Fibroblast of skin of right biceps (primary cell): Measurements from ENCODE around the gene KCNJ14.
"Not testable (repeated sequence)": the region's sequence is repeated elsewhere in the genome, so short reads cannot be mapped to it uniquely, and the experiment has no call there.

Source experiments
- DNase-seq: peaks from one replicate; pipeline ENCODE4 v3.0.0-alpha.2; 2013

The KCNJ14 gene

DNA sequence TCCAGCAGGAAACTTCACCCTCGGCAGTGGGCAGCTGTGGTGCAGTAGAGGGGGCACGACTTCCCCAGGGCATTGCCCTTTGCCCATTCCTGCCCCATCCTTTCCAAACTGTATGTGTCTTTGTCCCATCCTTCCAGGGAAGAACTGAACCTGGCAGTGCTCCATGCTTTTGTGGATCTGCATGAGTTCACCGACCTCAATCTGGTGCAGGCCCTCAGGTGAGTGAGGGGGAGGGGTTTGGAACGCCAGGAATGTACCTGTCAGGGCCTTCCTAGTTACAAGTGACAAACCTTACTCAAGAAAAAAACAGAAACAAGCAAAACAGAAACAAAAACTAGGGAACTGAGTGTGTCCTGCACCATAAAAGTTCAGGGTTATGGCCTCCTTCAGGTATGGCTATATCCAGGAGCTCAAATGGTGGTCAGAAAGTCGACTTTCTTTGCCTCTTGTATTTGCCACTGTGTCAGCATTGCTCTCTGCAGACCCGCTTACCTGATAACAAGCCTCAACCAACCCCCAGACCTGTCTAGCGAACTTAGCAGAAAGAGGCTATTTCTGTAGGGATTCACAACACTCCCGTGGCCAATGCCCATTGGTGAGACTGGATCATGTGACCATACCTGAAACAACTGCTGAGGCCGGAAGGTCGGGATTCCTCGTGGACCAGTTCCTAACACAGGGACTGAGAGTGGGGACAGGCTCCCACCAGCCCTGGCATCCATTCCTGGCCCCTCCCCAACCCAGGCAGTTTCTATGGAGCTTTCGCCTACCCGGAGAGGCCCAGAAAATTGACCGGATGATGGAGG is 18.0 kb downstream of the KCNJ14 start:
- no peak for DNase-seq

DNA sequence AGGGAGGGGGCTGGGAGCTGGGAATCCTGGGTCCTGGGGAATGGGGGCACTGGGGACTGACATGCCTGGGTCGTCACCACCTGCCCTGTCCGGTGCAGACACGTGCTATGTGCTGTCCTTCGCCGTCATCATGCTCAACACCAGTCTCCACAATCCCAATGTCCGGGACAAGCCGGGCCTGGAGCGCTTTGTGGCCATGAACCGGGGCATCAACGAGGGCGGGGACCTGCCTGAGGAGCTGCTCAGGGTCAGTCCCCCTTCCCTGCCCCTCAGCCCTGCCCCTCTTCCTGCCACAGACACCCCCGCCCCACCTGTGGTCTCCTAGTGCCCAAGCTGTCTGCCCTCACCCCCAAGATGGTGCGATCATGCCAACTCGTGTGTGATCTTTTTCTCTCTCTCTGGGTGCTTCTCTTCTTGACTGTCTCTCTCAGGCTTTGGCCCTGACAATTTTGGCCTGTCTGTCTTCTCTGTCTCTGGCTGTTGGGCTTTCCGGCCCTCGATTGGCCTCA is 18.8 kb downstream of the KCNJ14 start:
- DNase-seq: no peak

DNA sequence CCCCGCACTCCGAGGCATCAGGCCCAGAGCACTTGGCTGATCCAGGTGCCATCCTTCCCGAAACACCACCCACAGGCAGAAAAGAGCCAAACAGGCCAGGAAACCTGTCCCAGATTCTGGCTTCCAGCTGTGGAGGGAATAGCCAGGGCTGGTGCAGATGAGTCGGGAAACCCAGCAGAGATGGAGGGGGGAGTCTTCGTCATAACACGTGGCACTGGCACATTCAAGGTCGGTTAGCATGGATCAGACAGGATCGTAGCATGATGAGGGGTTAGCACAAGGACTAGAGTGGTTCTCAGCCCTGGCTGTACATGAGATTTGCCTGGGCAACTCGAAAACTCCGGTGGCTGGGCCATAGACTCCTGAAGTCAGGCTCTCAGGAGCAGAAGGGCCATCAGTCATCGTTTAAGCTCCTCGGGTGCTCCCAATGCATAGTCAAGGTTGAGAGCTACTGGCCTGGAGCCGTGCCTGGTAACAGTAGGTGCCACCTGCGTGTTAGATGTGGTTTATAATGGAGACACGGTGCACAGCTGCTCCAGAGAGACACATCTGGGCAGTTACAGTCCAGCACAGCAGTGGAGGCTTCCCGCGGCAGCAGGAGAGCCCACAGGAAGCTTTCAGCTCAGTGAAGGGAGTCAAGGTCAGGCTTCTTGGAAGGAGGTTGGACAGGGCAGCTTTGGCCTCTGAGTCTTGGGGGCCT is 20.1 kb downstream of the KCNJ14 start:
- DNase-seq: no peak

DNA sequence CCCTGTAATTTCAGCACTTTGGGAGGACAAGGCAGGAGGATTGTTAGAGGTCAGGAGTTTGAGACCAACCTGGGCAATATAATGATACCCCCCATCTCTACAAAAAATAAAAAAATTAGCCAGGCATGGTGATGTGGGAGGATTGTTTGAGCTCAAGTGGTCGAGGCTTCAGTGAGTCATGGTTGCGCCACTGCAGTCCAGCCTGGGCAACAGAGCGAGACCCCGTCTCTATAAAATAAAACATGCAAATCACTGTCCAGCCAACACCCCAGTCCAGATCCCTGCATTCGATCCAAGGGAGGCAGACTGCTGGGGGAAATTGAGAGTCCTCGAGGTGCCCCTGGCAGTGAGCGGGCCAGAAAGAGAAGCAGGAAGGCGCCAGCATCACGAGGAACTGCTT is 20.8 kb downstream of the KCNJ14 start:
- DNase-seq: no peak

DNA sequence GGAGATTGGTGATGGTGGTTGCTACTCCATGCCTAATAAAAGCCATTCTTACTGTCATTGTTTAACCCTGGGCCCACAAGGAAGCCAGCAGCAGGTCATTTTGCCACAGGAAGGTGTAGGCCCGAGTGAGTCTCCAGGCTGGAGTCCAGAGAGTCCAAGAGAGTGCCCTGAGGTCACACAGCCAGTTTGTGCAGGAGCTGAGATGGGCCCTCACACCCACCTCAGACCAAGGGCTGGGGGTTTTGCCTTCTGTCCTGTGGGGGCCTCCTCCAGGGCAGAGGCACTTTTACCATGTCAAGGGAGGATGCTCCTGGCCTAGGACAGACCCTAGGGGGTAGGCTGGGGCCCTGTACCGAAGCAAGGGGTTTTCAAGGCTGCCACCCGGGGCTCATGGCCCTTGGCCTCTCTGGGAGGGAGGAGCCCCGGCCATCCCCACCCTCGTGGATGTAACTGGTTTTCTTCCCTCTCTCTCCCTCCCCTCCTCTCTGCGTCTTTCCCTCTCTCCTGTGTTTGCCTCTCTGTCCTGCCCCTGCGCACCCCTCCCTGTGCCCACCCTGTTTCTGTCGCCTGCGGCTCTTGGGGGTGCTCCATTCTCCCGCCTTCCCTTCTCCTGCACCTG is 21.8 kb downstream of the KCNJ14 start:
- DNase-seq: no peak

DNA sequence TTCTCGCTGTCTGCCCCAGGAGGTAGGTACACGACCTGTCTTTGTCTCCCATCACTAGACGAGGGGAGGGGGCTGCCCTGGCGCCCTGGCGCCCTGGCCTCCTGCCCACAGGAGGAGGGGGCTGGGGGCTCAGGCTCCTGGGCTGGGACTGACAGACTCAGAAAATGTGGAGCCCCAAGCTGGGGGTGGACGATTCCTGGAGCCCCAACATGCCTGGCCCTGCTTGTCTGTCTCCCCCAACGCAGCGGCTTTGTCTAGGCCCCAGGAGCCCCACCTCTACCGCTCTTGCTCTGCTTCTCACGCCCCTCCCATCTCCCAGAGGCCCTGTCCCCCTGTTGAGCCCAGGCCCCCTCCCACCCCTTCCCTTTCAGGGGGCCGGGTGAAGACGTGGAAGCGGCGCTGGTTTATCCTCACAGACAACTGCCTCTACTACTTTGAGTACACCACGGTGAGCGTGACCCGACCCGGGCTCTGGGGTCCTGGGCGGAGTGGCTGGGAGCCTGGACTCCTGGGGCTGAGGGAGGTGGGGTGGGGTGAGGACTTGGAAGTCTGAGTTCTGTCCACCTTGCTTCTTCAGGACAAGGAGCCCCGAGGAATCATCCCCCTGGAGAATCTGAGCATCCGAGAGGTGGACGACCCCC is 22.4 kb downstream of the KCNJ14 start:
- DNase-seq: no peak

DNA sequence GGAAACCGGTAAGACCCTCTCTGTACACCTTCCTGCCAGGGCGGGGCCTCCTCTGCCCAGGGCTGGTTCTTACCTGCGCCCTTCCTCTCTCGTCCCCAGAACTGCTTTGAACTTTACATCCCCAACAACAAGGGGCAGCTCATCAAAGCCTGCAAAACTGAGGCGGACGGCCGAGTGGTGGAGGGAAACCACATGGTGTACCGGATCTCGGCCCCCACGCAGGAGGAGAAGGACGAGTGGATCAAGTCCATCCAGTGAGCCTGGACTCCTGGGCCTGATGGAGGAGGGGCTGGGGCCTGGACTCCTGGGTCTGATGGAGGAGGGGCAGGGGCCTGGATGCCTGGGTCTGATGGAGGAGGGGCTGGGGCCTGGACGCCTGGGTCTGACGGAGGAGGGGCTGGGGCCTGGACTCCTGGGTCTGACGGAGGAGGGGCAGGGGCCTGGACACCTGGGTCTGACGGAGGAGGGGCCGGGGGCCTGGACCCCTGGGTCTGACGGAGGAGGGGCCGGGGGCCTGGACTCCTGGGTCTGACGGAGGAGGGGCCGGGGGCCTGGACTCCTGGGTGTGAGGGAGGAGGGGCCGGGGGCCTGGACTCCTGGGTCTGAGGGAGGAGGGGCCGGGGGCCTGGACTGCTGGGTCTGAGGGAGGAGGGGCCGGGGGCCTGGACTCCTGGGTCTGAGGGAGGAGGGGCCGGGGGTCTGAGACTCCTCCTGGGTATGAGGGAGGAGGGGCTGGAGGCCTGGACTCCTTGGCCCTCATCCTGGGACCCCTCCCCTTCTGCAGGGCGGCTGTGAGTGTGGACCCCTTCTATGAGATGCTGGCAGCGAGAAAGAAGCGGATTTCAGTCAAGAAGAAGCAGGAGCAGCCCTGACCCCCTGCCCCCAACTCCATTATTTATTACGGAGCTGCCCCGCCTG is 23.2 kb downstream of the KCNJ14 start:
- DNase-seq: no peak

DNA sequence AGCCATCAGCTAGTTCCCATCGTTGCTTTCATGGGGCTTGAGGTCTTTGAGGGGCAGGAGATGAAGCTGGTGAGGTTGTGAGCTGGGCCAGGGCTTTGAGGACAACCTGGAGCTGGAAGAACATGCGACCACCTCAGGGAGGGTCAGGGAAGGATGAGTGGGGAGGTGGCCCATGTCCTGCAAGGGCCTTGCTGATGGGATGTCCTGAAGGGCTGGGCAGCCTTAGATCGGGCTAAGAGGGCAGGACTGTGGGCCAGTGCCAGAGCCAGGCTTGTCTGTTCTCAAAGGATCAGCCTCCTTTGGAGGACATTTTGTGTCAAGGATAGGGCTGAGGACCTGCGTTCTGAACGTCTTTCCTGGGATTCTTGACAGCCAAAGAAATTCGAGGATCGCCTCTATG is 24.3 kb downstream of the KCNJ14 start:
- DNase-seq: no peak

DNA sequence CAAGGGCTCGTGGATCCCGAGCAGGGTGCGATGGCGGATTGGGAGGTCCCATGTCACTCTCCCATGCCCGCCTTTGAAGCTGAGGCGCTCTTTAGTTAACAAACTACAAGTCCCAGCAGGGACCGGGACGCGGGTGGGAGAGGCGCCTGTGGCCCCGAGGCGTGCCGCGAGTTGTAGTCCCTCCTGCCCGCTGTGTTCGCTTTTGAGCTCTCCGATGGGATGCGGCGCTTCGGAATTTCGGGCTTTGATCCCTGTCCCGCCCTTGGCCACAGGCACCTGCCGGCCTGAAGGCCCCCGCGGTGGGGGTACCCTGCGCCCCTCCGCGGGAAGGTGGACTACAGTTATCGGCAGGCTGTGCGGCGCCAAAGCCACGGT is 24.8 kb downstream of the KCNJ14 start:
- peak; percentile 38 for DNase-seq

DNA sequence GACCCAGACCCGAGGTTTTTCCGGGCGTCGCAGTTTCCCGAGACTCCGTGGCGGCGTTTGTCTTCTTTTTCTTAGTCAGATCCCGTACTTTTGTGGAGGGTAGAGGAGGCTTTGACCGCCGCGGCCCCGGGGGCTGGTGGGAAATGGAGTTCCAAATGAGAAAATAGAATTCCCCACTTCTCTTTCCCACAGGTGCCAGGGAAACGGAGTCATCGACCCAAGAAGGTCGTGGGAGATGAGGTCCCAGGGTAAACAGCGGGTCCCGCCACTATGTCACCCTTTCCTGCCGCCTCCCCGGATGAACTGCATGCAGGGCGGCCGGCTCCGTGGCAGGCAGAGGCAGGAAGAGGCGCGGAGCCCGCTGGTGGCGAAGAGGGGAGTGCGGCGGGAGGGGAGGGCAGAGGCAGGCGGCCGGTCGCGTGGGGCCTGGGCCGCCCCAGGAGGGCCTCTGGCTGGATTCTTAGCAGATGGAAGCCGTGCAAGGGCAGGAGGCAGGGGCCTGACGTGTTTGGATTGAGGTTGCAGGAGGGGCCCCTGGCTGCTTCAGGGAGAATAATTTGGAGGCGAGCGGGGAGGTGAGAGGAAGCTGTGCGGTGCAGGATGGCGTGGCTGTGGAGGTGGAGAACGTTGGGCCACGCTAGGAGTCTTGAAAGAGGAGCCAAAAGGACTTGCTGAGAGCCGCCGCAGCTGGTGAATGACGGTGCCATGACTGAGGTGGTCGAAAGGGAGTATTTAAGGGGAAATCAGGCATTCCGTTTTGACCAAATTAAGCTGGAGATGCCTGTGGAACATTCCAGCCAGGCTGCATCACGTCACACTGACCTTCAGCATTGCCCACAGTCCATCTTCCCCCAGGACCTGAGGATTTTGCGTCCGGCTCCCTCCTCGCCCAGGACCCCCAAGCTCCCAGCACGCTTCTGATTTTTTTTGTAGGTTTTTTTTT is 25.5 kb downstream of the KCNJ14 start:
- DNase-seq: peak; percentile 49

DNA sequence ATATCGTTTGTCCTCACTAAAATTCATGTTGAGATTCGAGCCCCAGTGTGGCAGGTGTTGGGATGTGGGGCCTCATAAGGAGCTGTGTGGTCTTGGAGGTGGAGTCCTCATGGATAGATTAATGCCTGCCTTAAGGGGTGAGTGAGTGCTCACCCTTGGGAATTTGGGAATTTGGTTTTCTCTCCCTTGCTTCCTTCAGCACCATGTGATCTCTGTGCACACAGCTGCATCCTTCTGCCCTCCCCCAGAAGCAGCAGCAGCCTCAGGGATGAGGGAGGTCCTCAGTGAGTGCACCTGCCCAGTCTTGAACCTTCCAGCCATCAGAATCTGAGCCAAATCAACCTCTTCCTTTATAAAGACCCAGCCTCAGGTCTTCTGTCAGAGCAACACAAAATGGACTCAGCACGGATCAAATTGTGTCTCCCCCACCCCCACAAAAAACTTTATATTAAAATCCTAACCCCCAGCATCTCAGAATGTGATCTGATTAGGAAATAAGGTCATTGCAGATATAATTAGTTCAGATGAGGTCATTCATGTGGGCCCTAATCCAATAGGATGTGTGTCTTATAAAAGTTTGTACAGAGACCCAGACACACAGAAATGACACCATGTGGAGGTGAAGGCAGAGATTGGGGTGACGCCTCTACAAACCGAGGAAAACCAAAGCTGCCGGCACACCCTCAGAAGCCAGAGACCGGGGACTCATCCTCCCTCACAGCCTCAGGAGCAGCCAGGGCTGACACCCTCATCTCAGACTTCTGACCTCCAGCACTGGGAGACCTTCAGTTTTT is 26.7 kb downstream of the KCNJ14 start:
- peak; percentile 53 for DNase-seq

DNA sequence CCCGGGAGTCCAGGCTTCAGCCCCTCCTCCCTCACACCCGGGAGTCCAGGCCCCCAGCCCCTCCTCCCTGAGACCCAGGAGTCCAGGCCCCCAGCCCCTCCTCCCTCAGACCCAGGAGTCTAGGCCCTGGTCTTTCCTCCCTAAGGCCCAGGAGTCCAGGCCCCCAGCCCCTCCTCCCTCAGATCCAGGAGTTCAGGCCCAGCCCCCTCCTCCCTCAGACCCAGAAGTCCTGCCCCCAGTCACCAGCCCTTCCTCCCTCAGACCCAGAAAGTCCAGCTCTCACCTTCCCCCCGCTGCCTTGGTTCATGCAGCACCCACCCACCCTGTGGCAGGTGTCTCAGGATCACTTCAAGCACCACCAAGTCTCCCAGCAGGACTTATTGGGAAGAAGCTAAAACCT is 27.9 kb downstream of the KCNJ14 start:
- DNase-seq: no peak

DNA sequence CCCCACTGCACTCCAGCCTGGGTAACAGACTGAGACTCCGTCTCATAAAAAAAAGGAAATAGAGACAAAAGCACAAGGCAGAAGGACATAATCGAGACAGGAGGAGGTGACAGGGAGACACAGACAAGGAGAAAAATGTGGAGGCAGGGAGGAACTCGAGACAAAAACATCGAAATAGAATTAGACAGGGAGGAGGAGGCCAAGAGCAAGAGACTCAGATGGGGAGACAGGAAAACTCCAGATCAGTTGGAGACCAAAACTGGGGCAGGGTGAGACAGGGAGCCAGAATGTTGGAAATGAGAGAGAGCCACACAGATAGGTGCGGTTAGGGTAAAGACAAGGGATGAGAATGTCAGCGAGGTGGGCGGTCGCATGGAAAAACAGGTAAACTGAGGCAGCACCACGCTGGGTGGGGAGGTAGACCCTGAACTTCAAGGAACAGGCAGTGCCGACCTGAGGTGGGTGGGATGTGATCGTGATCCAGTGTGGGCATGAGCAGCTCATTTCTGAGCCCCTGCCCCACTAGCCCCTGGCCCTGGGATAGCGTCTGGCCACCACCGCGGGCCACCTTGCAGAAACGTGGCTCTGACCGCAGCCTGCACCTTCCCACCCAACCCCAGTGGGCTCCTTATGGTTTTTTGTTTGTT is 29.0 kb downstream of the KCNJ14 start:
- no peak for DNase-seq

DNA sequence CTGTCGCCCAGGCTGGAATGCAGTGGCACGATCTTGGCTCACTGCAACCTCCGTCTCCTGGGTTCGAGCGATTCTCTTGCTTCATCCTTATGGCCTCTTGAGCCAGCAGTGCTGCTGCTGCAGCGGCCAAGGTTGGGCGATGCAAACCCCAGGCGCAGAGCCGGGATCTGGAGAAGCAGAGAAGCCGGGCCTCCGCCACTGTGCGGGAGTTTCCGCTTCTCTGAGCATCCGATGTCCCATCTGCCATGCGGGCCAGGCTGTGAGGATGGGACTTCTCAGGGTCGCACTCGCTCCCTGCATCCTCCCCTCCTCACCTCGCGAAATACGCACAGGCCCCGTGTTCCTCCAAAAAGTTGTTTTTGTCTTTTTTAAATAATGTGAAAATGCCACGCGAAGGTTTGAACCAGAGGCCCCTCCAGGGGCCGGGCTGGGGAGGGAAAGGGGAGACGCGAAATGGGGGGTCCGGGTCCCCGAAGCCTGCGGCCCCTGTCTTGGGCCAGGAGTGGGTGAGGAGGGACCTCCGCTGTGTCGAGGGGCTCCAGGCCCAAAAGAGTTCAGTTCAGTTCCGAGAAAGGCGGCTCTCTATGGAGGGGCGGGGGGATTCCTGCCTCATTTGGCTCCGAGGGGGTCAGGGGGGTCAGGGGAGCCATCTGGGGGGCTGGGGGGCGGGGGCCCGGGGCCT is 29.7 kb downstream of the KCNJ14 start:
- no peak for DNase-seq

DNA sequence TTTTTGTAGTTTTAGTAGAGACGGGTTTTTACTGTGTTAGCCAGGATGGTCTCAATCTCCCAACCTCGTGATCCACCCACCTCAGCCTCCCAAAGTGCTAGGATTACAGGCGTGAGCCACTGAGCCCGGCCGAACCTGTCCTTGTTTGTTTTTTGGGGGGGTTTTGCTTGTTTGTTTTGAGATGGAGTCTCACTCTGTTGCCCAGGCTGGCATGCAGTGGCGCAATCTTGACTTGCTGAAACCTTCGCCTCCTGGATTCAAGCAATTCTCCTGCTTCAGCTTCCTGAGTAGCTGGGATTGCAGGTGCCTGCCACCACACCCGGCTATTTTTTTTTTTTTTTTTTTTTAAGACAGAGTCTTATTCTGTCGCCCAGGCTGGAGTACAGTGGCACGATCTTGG is 31.3 kb downstream of the KCNJ14 start:
- DNase-seq: not testable (repeated sequence)

DNA sequence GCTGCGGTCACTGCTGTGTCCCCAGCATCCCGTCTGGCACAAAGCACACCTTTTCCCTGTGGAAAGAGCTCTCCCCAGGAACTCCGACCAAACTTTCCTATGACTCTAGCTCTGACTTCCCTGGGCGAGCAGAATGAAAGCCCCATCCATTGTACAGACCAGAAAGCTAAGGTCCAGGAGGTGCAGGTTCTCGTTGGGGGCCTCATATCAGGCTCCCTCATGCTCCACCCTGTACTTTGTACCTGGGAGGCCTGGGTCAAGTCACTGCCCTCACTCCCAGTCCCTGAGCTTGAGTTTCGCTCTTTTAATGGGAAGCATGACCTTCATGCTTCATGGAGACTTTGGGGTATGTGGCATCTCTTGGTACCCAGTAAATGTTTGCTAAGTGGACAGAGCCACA is 32.2 kb downstream of the KCNJ14 start:
- DNase-seq: no peak

DNA sequence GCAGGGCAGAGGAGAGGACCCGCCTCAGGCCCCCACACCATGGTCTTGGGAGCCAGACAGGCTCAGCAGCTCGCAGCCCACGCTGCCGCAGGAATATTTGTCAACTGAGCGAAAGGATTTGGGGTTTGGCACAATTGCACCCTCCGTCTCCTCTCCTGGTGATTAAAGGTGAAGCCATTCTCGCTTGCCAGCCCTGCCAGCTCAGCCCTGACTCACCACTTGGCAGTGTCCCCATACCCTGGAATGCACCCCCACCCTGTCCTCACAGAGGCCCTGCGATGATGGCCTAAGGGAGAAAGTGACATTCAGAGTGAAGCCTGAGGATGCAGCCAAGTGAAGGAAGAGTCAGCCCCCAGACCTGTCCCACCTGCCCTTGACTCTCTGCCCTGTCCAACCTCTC is 32.6 kb downstream of the KCNJ14 start:
- peak; percentile 81 for DNase-seq

DNA sequence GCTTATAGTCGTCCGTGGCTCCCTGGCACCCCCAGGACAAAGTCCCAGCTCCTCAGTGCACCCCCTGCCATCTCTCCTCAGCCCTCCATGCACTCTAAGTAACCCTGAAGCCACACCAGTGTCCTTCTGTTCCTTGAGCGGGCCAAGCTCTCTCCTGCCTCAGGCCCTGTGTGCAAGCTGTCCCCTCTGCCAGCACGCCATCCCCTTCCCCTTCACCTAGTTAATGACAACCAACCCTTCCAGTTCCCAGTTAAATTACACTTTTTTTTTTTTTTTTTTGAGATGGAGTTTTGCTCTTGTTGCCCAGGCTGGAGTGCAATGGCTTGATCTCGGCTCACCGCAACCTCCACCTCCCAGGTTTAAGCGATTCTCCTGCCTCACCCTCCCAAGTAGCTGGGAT is 33.1 kb downstream of the KCNJ14 start:
- not testable (repeated sequence) for DNase-seq

DNA sequence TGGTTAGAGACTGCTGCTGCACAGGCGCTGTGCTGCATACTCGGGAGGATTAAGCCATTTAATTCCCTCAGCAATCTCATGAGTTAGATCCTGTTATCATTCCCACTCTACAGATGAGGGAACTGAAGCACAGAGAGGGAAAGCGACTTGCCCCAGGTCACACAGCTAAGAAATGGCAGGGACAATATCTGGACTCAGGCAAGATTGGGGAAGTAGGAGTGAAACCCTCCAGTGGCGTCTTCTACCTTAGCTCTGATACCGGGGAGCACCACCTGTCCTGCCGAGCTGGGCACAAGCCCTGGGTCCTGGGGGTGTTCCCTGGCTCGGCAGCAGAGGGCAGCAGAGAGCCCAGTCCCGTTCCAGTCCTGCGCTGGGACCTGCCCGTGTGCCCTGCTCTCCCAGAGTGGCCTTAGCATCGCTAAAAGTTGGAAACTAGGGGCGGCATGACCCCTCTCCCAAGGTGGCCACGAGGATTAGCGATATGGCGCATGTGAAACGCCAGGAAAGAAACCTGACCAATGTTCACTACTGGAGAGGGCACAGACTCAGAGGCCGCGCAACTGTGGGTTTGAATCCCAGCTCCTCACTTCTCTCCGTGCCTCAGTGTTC is 34.3 kb downstream of the KCNJ14 start:
- peak; percentile 42 for DNase-seq
